Inferior parietal cortex (tissue), 1 donor: Measurements from ENCODE around the gene ANKZF1.

Experiments
- DNase-seq: peaks from one replicate; pipeline ENCODE4 v3.0.0-alpha.2; 2016; ENCODE audit errors: extremely low spot score

The ANKZF1 gene

DNA sequence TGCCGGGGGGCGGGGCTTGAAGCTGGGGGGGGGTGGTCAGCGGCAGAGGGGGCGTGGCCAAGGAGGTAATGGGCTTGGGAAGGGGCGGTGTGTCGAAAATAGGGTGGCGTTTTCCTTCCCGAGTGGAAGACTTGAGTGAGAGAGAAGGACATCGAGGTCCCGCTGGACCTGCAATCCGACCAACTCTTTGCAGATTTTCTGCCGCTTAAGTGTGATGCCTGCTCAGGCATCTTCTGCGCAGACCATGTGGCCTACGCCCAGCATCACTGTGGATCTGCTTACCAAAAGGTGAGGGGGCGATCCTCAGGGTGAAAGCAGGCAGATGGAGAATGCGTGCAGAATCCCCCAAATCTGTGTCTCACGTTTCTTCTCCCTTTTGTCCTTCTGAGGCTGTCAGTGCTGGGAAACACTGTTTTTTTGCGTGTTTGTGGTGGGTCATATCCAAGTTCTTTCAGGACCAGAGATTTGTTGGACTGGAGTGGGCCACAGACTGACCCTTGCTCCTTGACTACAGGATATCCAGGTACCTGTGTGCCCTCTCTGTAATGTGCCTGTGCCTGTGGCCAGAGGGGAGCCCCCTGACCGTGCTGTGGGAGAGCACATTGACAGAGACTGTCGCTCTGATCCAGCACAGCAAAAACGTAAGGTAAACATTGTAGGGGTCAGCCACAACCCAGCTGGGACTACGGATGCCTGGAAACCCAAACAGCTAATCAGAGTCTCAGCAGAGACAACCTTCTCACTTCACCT lies 22.3 kb upstream of the ANKZF1 start:
- DNase-seq: peak; percentile 43

DNA sequence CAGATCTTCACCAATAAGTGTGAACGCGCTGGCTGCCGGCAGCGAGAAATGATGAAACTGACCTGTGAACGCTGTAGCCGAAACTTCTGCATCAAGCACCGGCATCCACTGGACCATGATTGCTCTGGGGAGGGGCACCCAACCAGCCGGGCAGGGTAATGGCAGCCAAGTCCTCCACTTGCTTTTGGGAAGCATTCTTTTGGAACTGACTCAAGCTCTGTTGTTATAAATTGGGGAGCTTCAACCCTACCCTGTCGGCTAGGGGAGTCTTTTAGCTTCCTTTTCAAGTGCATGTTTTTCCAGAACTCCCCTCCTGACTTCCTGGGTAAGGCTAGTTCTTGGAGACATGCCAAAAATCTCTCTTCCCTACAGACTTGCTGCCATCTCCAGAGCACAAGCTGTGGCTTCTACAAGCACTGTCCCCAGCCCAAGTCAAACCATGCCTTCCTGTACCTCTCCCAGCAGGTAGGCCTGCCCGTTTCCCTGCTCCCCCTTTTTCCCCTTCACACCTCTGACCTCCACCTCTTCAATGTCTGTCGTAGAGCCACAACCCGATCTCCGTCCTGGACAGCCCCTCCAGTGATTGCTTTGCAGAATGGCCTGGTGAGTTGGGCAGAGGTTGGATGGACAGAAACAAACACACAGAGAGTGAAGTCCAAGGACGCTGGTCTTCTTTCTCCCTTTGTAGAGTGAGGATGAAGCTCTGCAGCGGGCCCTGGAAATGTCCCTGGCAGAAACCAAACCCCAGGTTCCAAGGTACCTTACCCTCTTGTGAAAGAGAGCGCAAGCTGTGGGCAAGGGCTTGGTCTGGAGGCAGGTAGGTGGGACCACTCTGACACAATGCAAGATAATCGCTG lies 21.5 kb upstream of the ANKZF1 start:
- no peak for DNase-seq

DNA sequence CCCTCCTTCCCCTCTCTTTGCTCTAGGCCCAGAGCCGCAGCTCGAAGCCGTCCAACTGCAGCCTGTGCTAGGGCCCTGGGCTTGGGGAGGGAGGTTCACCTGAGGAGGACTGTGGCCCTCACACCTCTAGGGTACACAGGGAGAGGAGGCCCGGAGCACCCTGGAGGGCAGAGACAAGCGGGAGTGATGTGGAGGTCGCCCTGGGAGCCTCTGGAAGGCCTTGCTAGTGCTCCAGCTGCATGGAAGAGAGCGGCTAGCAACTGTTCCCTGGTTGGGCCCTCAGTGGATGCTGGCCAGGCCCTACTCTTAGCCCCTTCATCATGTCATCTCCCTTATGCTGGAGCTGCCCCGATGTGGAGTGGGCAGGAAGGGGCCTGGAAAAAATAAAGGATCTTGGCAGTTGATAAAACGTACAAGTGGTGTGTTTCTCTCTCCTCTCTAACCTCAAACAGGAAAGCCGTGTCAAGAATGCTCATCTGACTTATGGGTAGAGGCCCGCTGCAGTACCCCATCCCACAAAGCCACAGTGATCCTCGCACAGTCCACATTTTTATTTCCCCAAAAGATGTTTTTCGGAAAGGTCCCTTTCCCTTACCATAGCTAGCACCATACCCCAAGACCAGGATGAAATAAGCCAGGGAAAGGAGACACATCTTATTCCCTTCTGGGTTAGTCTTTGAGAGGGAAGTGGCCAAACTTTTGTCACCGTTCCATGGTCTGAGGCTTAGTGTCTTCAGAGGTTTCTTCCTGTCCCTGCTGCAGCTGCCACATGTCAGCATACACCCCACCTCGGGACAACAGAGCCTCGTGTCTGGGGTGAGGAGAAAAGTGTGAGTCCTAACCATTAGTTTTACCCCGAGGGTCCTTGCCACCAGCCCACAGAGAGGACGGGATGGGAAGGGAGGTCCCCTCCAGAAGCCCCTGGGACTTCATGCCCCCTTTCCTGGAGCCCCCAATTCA lies 20.1 kb upstream of the ANKZF1 start:
- no peak for DNase-seq

DNA sequence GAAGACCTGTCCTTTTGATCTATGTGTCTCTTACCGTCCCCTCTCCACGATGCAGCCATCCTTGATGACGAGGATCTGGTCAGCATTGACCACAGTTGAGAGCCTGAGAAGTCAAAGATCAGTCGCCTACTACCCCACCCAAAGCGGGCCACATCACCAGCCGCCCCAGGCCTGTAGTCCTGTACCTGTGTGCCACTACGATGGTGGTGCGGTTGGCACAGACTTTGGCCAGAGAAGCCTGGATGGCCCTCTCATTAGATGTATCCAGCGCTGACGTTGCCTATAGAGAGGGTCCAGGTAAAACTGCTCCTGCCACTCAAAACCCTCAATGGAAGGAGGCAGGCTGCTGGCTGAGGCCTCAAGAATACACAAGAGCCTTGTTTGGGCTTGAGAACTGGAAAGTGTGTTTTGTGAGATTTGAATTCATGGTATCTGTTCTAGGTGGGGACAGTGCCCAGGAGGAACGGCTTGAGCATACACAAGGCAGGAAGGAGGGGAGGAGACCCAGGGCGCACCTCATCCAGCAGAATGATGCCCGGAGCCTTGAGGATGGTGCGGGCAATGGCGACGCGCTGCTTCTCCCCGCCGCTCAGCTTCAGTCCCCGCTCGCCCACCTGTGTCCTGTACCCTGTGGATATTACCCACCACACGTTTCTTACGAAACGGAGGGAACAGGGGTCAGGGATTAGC lies 19.3 kb upstream of the ANKZF1 start:
- DNase-seq: no peak

DNA sequence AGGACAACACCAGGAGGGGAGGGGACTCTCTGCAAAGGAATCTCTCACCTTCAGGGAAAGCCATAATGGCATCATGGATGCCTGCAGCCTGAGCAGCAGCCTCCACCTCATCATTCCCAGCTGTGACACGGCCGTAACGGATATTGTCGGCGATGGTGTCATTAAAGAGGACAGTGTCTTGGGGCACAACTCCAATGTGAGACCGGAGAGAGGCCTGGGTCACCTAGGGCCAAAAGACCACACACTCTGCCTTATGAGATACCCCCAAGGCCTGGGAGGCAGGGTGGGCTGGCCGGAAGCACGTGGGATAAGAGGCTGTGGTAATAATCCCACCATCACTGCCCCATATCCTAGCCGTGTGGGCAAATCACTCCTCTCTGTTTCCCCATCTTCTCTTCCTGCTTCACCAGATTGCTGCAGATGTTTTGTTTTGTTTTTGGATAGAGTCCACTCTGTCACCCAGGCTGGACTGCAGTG lies 18.7 kb upstream of the ANKZF1 start:
- no peak for DNase-seq

DNA sequence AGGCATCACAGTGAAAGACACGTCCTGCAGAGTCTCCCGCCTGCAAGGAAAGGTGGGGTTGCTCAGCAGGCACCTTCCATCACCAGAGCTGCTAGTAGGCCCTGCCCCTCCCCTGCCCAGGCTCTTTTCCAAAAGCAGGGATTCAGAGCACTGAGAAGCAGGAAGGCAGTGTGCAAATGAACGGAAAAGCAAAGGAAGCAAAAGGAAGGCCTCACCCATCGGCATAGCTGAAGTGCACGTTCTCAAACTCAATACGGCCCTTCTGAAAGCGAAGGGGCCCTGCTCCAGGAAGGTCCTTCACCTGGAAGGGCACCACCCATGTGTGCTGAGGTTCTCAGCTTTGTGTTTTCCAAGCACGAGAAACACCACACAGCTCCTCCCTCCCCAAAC lies 16.6 kb upstream of the ANKZF1 start:
- DNase-seq: no peak

DNA sequence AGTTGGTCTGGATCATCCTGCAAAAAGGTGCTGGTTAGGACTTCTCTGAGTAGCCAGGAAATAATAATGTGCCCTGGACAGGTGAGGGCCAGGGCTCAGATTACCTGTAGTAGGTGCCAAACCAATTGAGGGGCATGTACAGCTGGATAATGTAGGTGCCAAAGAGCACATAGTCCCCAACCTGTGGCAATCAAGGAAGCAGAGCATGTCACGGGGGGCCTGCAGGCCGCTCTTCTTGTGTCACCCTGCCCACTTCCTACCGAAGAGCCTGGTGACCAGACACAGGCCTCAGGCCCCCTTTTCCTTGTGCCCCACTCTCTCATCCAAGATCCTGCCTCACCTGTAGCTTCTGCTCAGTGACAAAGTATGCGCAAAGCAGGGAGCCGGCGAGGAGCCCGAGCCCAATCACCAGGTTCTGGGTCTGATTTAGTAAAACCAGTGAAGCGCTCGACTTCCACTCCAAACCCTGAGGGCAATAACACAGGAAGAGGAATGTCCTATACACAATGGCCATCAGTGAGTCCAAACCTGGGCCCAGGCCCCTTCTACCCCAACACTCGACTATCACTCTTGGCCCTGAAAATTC lies 16.0 kb upstream of the ANKZF1 start:
- DNase-seq: no peak

DNA sequence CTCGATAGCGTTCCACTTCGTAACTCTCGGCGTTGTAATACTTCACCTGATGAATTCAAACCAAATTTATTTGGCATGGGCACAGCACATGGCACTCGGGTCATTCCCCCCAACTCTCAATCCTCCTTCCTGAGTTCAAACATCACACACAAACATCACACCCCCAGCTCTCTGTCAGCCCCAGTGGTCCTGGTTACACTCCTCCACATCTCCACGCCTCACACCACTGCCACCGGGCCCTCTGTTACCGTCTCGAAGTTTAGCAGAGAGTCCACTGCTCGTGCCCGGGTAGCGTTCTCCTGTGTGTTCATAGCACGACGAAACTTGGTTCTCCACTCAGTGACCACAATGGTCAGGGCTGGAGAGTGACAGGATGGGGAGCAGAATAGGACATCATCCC lies 15.5 kb upstream of the ANKZF1 start:
- DNase-seq: no peak

DNA sequence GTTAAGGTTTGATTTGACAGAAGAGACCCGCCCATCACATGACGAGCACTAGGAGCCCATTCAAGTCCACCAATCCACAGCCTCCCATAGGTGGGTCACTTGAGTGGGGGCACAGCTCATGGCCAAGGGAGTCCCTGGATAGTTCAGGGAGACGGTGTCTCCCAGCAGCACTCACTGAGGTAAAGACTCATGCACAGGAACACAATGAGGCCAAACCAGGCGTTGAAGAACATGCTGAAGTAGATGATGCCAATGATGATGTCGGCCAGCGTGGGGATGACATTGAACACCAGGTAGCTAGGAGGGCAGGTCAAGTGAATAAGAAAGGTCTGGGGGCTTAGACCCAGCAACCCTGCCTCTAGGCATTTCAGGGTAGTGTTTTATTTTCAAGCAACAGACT lies 14.8 kb upstream of the ANKZF1 start:
- no peak for DNase-seq

DNA sequence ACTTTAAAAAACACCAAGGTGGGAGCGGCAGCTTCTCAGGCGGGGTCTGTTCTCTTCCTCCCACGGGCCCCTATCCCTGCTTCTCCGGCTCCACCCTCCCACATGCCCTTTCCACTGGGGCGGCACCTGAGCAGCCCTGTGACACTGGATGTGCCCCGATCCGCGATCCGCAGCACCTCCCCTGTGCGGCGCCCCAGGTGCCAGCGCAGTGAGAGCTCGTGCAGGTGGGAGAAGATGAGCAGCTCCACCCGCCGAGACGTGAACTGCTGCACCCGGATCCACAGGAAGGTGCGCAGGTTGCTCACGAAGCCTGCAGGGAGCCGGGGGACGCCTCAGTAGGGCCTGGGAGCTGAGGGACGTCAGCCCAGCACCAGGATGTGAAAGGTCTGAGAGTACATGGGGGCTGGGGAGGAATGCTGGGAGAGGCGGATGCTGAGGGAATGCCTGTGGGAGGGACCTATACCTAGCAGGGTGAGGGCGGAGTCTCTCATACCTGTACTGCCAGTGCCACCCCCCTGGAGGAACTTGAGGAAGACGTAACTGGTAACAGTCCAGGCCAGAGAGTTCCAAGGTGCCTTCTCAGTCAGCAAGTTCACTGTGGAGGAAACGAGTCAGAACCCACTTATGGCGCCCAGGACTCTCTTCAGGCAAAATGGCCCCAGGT lies 13.6 kb upstream of the ANKZF1 start:
- no peak for DNase-seq

DNA sequence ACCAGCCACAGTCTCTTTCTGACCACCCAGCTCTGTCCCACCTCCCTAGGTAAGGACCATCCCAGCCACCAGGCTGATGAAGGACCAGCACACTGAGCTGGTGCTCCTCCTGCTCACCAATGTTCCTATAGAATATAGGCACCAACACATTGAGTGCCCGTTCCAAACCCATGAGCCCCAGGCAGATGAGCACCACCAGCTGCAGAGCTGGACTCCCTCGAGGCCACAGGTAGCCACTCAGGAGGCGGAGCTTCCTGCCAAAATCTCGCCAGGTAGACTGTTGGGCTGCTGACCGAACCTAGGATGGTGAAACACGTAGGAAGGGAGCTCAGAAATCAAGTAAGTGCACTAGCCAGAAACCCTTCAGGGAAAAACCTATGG lies 13.1 kb upstream of the ANKZF1 start:
- DNase-seq: no peak

DNA sequence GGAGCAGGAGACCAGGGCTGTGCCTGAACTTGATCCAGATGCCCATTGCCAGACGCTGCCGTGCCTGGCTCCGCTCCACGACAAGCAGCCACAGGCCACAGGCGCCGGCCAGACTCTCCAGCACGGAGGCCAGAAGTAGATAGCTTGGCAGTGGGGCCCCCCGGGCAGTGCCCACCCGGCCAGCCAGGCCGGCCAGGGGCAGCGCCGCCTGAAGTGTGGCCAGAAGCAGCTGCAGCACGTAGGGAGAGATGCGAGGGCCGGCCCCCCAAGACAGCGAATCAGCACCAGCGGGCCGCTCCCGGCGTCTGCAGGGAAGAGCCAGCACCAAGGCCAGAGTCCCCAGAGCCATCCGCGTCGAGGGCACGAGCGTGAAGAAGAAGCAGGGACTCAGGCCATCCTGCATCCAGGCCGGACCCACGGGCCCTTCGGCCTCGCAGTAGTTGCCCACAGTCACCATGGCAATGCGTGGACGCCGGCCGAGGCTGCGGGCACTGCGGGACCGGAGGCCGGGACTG lies 11.3 kb upstream of the ANKZF1 start:
- DNase-seq: peak; percentile 48

DNA sequence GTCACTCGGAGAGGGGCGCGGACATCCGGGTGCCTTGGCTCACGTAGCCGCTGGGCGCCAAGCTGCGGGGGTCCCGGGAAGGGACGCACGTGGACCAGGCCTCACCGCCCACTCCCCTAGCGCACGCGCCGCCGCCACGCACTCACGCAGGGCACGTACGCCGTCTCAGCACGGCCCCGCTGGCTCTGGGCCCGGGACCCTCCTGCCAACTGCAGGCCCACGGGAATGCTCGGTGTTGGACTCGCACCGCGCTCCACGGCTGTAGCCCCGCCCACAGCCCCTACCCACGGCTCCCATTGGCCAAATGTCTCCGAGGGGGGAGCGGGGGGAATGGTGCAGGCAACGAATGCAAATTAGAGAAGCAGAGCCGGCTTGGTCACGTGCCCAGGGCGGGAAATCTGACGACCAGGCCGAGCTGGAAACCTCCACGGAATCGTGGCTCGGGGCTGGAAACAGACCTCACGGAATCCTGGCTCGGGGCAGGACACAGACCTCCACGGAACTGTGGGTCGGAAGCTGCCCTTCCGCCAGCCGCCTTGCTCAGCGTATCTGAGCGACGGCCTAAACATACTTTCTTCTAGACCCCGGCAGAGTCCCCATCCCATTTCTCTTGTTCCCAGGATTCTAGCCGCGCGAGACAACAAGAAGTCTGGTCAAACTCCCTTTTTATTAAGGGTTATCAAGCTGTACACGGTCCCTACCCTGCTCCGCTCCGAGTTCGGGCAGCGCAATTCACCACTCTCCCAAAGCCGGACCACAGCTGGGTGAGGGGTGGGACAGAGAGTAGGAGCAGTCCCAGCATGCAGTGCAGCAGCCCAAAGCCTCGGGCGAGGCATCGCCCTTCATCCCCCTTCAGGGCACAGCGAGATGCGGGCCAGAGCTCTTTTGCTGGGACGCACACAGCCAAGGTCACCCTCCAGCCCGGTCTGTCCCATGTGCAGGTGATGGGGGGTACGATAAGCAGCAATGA lies 10.6 kb upstream of the ANKZF1 start, which contains the start of gene ABCB6:
Gene ABCB6, minus strand, starts transcription at position 227 of the 970 bp plus-strand sequence. CDS start 285 bp downstream, outside the sequence.
- peak; percentile 92 for DNase-seq

DNA sequence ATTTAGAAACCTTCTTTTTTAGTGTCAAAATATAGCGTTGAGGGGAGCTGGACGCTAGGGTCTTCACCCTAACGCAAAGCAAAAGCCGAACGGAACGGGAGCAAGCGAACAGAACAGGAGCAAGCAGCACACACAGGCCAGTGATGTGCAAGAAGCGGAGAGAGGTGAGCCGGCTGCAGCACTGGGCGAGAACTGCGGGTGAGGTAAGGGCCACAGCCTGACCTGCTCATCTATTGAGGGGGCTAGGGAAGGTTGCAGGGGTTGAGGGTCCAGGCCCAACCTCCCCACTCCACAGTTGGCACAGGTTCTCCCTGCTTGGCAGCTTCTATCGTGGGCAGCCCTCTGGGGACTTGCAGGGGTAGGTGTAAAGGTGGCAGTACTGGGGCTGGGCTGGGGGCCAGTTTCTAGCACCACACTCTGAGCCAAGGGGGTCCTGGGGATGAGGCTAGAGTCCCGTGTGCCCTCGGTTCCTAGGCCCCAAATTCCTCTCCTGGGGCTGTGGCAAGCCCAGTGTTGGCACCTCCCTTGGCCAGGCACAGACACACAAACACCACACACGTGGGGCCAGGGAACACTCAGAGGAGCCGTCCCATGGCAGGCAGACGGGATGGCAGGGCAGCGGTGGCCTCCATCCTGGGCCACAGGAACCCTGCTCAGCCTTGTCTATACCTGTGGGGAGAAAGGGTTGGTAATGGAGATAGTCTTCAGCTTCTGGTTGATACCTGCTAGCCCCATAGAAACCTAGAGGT lies 9.6 kb upstream of the ANKZF1 start:
- DNase-seq: no peak

DNA sequence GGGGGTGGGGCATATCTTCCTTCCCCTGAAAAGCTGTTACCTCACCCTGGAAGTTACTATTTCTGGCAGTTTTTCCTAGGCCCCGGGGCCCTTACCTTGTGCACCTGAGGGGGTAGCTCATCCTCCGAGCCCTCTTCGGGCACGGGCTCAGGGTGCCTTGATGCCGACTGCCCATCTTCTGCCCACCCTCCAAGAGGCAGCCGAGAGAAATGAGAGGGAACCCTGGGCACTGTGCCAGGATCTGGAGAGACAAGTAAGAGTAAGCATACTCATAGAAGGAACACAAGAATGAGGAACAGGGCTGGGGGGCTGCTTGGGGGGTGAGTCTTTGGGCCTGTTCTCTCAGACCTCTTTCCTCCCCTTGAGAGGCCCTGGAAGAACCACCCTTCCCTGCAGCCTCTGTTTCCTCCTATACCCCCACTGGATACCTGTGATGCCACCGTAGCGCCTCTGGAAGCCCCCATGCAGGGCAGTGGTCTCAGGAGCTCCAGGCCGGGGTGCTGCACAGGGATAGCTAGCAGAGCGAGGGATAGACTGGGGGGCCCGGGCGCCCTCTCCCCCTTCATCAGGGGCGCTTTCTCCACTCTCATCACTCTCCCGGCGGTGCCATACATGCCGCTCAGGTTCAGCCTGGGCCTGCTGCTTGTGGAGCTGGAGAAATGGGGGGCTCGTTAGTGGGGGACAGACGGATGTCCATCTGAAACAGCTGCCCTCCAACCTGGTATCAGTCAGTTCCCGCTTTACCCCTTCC lies 8.8 kb upstream of the ANKZF1 start:
- no peak for DNase-seq

DNA sequence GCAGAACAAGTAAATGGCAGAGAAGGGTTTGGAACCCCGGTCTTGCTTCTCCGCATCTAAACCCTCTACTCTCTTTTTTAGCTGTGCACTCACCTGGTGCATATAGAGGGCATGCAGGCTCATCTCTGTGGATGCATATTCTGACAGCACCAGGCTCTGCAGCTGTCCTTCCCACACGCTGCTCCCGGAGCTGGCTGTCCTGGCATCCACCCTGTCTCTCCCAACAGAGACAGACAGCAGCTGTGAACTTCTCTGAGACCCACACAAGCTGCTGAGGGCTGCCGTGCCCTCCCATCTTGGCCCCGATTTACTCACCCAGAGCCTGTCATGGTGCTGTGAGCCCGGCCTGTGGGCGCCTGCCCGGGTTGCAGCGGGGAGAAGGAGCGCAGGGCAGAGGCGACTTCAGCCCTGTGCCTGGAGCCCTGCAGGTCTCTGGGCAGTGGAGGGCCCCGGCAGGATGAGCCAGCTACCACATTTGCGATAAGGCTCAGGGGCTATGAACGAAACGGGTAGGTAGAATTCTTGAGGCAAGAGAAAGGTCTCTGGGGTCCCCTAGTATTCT lies 7.6 kb upstream of the ANKZF1 start:
- no peak for DNase-seq
